ENCODE data around the gene ADORA1. TPM values are rescaled to one million over a fixed set of nuclear protein-coding genes. Genes with fewer than 3 reads are reported as not detected.

ADORA1 gene
- total and polyA plus RNA-seq, 2 of the 13 experiments (the other 11 are each of a cell fraction or from before 2014, with no cell fraction given), result 0.11 TPM; not detected in 1

GRCh38 chr1:203185585-203185984 is 58.1 kb downstream of the ADORA1 start:
- Histone ChIP-seq H3K9me3 (ENCODE audit: low read length) (no peaks in the 10 kb centered on the region), H2AFZ (ENCODE audit: low read length) (no peak overlapping the region), H3K4me1 (ENCODE audit: insufficient read depth, low read length) (no peaks in the 10 kb centered on the region), H3K9ac (ENCODE audit: insufficient read depth, low read depth, low read length) (no peak overlapping the region), H3K79me2 (ENCODE audit: insufficient read depth, low read length) (no peaks in the 10 kb centered on the region), H3K27ac (ENCODE audit: extremely low read length, insufficient read depth, low read length) (no peak overlapping the region), H3K36me3 (replicated peaks in 1 of 2; ENCODE audit: control insufficient read depth in 1 of 2, insufficient read depth in 2 of 2, low read length in 2 of 2) (no peaks in the 10 kb centered on the region), H3K27me3 (ENCODE audit: control insufficient read depth in 1 of 2, insufficient read depth in 2 of 2, low read length in 2 of 2) (peaks cover 0 to 18% of the 10 kb centered on the region in 2 experiments; a peak in 3 of 5 replicates), H4K20me1 (ENCODE audit: insufficient read depth, low read length) (no peaks in the 10 kb centered on the region), H3K4me3 (replicated peaks in 1 of 3; ENCODE audit: insufficient read depth in 1 of 3, low read depth in 2 of 3, low read length in 3 of 3) (no peak overlapping the region), H3K4me2 (ENCODE audit: low read depth, low read length) (no peak overlapping the region)
- ATAC-seq (no peak), DNase-seq (ENCODE audit: low spot score) (no peak), FAIRE-seq (no peak)
- intact Hi-C loops (cut with micrococcal nuclease; ENCODE audit: unreplicated experiment), result no loop called here
- ChIA-PET CTCF (ENCODE audit: low intra/inter-chr PET ratio, low total read pairs) (no interaction called here), POLR2A (interaction anchor here (0.6 kb wide), 1 partner anchor 1073 kb away, joined by 3 read pairs; no protein-coding TSS in a partner anchor)
- 39% methylated on average over 2 of the region's 4 CpGs for WGBS (ENCODE audit: low lambda C conversion rate)
- no TSS peak for BruUV-seq (replicated peaks)
- in situ Hi-C loops (cut with HindIII; ENCODE audit: extremely low pct_ligation_motif_present, low pct_unique_long_range_greater_than_20kb), result no loop called here
- TF ChIP-seq PHF21A (CRISPR knock-in tag; IDR thresholded peaks at IDR 0.05) (no peak), TRIM24 (CRISPR knock-in tag; IDR thresholded peaks at IDR 0.05) (no peak), NFIC (IDR thresholded peaks at IDR 0.05; ENCODE audit: low read length) (no peak), ZNF30 (CRISPR knock-in tag; IDR thresholded peaks at IDR 0.05) (no peak), HMGXB4 (CRISPR knock-in tag; IDR thresholded peaks at IDR 0.05; ENCODE audit: borderline replicate concordance in 1 of 2, low read depth in 1 of 2) (no peak), RXRB (CRISPR knock-in tag; IDR thresholded peaks at IDR 0.05; ENCODE audit: borderline replicate concordance) (no peak), RNF2 (conservative IDR thresholded peaks at IDR 0.05; ENCODE audit: low read depth) (no peak), ZFP37 (CRISPR knock-in tag; IDR thresholded peaks at IDR 0.05; ENCODE audit: borderline replicate concordance) (no peak)
- TF ChIP-seq, protein P1, sequence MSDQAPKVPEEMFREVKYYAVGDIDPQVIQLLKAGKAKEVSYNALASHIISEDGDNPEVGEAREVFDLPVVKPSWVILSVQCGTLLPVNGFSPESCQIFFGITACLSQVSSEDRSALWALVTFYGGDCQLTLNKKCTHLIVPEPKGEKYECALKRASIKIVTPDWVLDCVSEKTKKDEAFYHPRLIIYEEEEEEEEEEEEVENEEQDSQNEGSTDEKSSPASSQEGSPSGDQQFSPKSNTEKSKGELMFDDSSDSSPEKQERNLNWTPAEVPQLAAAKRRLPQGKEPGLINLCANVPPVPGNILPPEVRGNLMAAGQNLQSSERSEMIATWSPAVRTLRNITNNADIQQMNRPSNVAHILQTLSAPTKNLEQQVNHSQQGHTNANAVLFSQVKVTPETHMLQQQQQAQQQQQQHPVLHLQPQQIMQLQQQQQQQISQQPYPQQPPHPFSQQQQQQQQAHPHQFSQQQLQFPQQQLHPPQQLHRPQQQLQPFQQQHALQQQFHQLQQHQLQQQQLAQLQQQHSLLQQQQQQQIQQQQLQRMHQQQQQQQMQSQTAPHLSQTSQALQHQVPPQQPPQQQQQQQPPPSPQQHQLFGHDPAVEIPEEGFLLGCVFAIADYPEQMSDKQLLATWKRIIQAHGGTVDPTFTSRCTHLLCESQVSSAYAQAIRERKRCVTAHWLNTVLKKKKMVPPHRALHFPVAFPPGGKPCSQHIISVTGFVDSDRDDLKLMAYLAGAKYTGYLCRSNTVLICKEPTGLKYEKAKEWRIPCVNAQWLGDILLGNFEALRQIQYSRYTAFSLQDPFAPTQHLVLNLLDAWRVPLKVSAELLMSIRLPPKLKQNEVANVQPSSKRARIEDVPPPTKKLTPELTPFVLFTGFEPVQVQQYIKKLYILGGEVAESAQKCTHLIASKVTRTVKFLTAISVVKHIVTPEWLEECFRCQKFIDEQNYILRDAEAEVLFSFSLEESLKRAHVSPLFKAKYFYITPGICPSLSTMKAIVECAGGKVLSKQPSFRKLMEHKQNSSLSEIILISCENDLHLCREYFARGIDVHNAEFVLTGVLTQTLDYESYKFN (CRISPR knock-in tag; conservative IDR thresholded peaks at IDR 0.05), result no peak

All from HepG2 (cell line).